HG03521 (cell line): ENCODE measurements around the gene KIF6.

Source experiments
- ATAC-seq: cut with Tn5 transposase; IDR thresholded peaks from one replicate; pipeline ENCODE4 v1.9.1; 2021; ENCODE audit warnings: mild to moderate bottlenecking, moderate library complexity; ENCODE audit not compliant: unreplicated experiment

KIF6 gene

GRCh38 chr6:39361657-39362486 is 363.3 kb downstream of the KIF6 start:
- no peak for ATAC-seq

DNA sequence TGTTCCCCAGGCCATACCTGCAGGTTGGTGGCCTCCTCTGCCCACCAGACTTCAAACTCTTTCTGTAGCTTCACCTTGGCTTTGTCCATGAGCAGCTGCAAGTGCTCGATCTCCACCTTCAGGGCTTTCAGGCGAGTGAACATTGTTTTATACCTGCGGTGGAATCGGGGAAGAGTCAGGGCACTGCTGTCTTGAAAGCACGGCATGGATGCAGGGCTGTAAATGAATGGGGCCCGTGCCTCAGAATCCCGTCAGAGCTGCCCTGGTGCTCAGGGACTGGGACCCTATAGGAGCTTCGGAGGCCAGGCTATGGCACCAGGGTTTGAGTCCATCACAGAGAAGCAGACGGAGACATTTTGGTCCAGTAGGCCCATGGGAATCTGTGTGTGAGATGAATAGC is 364.8 kb downstream of the KIF6 start:
- no peak for ATAC-seq

- no peak for ATAC-seq
Observed at GRCh38 chr6:39357998-39358686, 367.1 kb downstream of the KIF6 start.

DNA sequence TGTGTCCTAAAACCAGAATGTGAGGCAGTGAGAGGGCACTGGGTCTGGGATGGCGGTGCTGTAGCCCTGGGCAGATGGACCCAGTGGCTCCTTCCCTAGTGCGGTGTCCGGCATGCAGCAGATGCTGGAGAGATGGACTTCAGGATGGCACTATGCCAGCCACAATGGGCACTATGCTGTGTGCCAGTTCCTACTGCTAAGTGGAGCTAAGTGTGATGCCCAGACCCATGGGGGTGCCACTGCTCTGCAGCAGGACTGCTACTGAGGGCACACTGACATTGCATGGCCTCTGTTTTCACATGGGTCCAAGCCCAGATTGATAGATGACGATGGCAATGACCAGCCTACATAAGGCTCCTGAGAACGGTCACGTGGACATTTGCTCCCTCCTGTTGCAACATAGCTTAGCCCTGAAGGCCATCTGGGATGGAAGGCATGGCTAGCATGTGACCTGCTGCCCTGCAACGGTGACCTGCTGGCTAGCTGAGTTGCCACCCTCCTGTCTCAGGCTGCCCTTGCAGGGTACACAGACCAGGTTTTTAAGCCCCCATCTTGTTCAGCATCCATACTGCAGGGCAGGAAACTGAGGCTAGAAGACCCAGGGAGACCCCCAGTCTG is 371.4 kb downstream of the KIF6 start:
- no peak for ATAC-seq

DNA sequence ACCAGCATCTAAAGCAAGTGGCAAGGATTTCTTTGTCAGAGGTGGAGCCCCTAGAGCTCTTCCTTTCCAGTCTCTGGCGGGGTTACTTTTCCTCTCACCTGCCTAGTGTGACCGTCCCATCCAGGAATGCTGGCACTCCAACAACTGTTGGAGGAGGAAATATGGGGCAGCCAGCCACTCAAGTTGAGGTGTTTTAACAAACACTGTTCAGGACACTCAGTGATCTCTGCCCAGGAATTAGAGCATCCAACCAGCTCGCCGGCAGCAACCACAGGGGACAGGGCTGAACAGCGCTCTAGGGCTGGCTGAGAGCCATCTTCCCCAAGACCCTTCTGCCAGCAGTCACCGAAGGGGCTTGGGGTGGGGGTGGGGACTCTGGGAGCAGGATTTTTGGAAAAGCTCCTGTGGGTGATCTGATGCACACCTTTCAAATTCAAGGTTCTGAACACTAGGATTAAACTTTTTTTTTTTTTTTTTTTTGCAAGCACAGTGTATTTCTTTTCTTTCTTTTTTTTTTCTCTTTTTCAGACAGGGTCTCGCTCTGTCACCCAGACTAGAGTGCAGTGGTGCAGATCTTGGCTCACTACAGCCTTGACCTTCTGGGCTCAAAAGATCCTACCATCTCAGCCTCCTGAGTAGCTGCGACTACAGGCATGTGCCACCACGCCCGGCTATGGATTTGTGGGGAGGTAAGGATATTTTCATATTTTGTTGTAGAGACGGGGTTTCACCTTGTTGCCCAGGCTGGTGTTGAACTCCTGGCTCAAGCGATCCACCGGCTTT is 374.3 kb downstream of the KIF6 start:
- ATAC-seq: no peak

DNA sequence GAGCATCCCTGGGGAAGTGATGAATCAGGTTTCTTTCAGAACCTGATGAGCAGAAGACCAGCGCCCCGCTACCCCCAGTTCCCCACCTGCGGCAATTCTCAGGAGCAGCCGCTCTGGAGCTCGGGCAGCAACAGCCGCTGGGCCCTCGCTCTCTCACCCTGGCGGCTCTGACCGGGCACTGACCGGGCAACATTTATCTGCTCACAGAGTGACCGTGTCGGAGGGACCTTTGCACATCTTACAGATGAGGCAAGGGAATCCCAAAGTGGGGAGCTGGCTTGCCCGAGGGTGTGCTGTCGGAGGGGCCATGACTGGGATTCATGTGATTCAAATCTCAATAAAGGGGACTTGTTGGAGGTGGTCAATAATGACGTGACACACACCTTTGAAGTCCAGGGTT is 376.5 kb downstream of the KIF6 start:
- ATAC-seq: no peak

- ATAC-seq: no peak
Observed at GRCh38 chr6:39347906-39348585, 377.2 kb downstream of the KIF6 start.

DNA sequence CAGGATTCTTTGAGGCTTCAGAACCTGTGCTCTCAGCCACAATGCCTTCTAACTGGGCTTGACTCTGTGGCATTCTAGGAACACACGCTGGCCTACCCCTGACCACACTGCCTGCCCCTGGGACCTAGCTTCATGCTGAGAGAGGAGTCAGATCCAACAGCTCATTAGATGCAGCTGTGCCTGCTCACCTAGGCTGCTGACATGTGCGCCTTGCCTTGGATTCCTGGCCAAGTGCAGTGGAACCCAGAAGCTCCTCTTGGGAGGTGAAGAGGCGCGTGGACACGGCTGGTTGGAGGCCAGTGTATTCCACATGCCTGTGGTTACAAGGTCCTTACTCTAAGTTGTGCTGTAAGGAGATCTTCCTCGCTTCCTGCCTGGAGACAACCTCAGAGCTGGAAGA is 378.0 kb downstream of the KIF6 start:
- ATAC-seq: no peak

DNA sequence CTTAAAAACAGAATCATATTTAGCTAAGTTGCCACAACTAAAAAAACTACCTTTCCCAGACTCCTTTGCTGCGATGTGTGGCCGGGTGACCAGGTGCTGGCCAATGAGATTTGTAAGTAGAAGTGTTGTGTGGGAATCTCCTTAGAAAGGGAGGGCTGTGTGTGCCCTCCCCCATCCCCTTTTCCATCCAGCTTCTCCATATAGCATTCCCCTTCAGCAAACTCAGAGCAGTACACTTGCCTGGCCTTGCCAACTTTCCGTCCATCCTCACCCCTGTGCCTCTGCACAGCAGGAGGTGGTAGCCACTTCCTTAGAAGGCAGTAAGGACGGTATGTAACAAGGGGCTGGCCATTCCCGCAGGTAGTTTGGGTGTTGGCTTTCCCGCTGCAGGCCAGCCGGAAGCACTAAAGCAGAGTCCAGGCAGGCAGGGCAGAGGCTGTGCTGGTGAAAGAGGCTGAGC is 380.4 kb downstream of the KIF6 start:
- ATAC-seq: no peak

DNA sequence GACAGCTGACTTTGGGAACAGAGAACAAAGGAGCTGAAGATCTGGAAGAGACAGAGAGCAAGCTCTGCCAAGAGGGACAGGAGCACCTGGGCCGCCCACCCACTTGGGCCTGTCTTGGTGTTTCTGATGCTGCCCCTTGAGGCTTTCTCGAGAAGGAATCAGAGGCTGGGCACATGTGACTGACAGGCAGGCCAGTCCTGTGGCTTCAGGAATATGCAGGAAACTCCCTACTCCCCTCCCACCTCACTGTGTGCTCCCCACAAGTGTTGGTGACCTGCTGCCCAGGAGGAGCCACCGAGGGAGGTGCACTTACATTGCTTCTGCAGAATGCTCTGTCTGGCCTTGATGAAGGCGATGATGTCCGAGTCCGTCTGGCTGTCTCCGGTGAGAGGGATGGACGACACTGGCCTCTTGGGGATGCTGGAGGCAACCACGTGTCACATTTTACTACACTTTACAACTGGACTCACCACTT is 381.8 kb downstream of the KIF6 start:
- ATAC-seq: no peak

GRCh38 chr6:39342692-39343395 is 382.4 kb downstream of the KIF6 start:
- no peak for ATAC-seq

DNA sequence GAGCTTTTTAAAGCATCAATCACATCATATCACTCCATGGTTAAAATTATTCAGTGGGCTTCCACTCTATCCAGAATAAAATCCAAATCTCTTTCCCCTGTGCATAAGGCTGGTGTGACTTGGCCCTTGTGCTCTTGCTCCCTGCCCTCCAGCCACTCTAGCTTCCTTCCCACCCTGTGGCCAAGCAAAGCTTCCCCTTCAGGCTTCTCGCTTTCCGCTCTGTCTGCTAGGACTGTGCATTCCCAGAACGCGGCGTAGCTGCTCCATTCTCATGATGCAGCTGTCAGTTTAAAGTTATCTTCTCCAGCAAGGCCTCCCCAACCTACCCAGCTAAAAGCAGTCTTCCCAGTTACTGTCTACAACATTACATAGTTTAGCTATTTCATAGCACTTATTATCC is 383.3 kb downstream of the KIF6 start:
- no peak for ATAC-seq

GRCh38 chr6:39341352-39341751 is 383.9 kb downstream of the KIF6 start:
- ATAC-seq: no peak

DNA sequence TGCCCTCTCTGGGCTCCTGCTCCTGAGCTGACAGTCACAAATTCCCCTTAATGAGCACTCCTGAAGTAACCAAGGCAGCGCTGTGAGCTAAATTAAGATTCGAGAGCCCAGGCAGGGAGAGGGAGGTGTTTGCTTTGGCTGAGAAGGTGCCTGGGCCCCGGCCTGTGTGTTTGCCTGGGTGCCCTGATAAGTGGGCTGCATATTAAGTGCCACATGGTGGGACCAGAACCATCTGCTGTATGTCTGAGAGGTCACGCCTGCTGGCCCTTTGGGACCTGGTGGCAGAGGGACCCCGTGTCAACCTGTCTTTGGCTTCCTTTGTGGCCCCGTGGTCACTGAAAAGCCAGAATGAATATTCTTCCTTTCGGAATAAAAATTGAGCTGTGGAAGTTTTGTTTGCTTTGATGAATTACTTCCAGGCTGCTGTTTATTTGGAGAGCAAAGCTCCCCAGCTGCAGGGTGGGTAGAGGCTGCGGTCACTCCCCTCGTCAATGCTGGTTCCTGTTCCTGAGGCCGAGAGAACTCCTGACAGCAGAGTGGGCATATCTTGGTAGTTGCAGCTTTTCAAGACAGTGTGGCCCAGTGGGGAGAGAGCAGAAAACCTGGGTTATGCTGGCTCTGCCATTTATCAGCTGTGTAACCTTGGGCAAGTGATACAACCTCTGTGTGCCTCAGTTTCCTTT is 385.2 kb downstream of the KIF6 start:
- no peak for ATAC-seq

DNA sequence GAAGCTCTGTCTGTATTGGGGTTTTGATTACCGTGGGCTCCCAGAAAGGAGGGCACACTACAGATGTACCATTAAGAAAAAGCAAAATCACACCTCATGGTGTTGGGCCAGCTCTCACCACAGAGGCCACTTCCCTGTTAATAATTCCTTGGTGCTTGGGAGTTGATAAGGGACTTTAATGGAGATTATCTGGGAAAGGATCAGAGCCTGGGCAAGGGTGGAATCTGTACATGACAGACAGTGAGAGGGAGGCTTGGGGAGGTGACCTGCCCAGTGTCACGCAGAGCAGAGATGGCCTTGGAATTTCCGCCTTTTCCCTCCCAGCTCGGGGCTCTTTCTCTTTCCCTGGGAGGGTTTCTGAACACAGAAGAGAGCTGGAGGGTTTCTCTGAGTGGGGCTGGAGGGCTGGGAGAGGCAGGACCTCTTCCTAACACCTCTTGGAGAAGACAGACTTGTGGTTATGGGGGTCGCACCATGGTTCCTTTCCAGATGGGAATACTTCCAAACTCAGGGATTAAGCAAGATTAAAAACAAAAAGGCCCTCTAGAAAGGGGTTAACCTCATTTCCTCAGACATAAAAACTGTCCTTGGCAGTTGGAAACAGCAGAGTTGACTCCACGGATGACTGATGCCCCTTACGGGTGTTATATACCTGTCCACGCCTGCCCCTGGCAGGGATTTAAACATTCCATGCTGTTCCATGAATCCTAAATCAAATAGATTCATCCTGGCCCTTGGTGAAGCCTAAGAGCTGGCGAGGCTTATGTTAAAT is 385.9 kb downstream of the KIF6 start:
- no peak for ATAC-seq

- ATAC-seq: no peak
Observed at GRCh38 chr6:39338397-39338796, 386.8 kb downstream of the KIF6 start.

GRCh38 chr6:39335780-39336545 is 389.2 kb downstream of the KIF6 start:
- ATAC-seq: no peak
